H1 (cell line): ENCODE data around the gene FOXN4. TPM values are rescaled to one million over a fixed set of nuclear protein-coding genes. Genes with fewer than 3 reads are reported as not detected.
A peak's percentile ranks its signal among the peaks of the same experiment; 100 is the strongest.

Experiments
- CTCF ChIA-PET: fragments of 300-600 bp; sonication (Branson Sonifier 250); formaldehyde crosslinking; loops from one replicate; lab custom pipeline; 2021; ENCODE audit not compliant: partially characterized antibody; lab: Charles Lee
- POLR2A ChIA-PET: fragments of 300-600 bp; sonication (Branson Sonifier 250); formaldehyde crosslinking; loops from one replicate; lab custom pipeline; 2021; ENCODE audit warnings: inconsistent platforms; ENCODE audit not compliant: partially characterized antibody; lab: Charles Lee
- DNase-seq, 2 experiments: peaks; one replicate each; pipeline versions ENCODE4 v3.0.0 to v3.0.0-alpha.2; 2010 to 2022; ENCODE audit warnings: low spot score in 2 of 2, low read depth in 1 of 2, mixed read lengths in 1 of 2
- FAIRE-seq: peaks from 2 replicates; lab custom pipeline; 2011; peaks lifted over from hg19 to GRCh38; lab: Jason Lieb, UNC
- H2AFZ ChIP-seq: 2 replicates; pipeline ENCODE4 v1.8.1; 2012; ENCODE audit warnings: low read length, inconsistent platforms
- H2AK5ac ChIP-seq: 2 replicates; pipeline ENCODE4 v1.6.1; 2013; ENCODE audit warnings: low read depth, low read length
- H2BK120ac ChIP-seq: replicated peaks from 2 replicates; pipeline ENCODE3; 2013; ENCODE audit warnings: low read depth, low read length, inconsistent platforms
- H2BK12ac ChIP-seq: 2 replicates; pipeline ENCODE4 v1.6.1; 2013; ENCODE audit warnings: low read depth, low read length
- H2BK15ac ChIP-seq: 2 replicates; pipeline ENCODE4 v1.6.1; 2013; ENCODE audit warnings: low read length
- H2BK20ac ChIP-seq: 2 replicates; pipeline ENCODE4 v1.6.1; 2013; ENCODE audit warnings: low read length
- H2BK5ac ChIP-seq: 2 replicates; pipeline ENCODE4 v1.6.1; 2013; ENCODE audit warnings: low read depth, low read length
- H3K14ac ChIP-seq: 2 replicates; pipeline ENCODE4 v1.6.1; 2013; ENCODE audit warnings: inconsistent platforms; ENCODE audit not compliant: insufficient read length
- H3K18ac ChIP-seq: 2 replicates; pipeline ENCODE4 v1.6.1; 2013; ENCODE audit warnings: low read length; ENCODE audit errors: extremely low read depth
- H3K23ac ChIP-seq: 2 replicates; pipeline ENCODE4 v1.6.1; 2013; ENCODE audit warnings: inconsistent platforms; ENCODE audit not compliant: insufficient read length
- H3K23me2 ChIP-seq: 2 replicates; pipeline ENCODE4 v1.6.1; 2013; ENCODE audit warnings: low read depth, low read length
- H3K27ac ChIP-seq: 2 replicates; pipeline ENCODE4 v1.6.1; 2011; ENCODE audit warnings: low read depth, low read length, inconsistent platforms
- H3K27me3 ChIP-seq, 4 experiments: replicated peaks in 1 of 4; 1 replicate in 1 of 4; 2 replicates in 3 of 4; pipeline versions ENCODE4 v1.6.1 to v1.8.1; 2011 to 2013; ENCODE audit warnings: low read length in 3 of 4, mild to moderate bottlenecking in 3 of 4, inconsistent platforms in 2 of 4, mixed read lengths in 2 of 4, moderate library complexity in 1 of 4; ENCODE audit not compliant: control insufficient read depth in 3 of 4, insufficient read depth in 3 of 4; ENCODE audit errors: extremely low read depth in 1 of 4
- H3K36me3 ChIP-seq, 4 experiments: 2 replicates each; pipeline versions ENCODE4 v1.6.1 to v1.8.1; 2011 to 2013; ENCODE audit warnings: mild to moderate bottlenecking in 4 of 4, low read length in 3 of 4, moderate library complexity in 2 of 4, control low read depth in 1 of 4, inconsistent platforms in 1 of 4; ENCODE audit not compliant: insufficient read depth in 4 of 4, control insufficient read depth in 2 of 4
- H3K4ac ChIP-seq: replicated peaks from 2 replicates; pipeline ENCODE3; 2013; ENCODE audit warnings: low read length, low read depth, mixed read lengths, inconsistent platforms; ENCODE audit not compliant: insufficient read length
- H3K4me1 ChIP-seq, 4 experiments: replicated peaks in 1 of 4; 1 replicate in 1 of 4; 2 replicates in 3 of 4; pipeline versions ENCODE4 v1.6.1 to v1.8.1; 2011 to 2013; ENCODE audit warnings: low read length in 3 of 4, inconsistent platforms in 2 of 4, mixed read lengths in 1 of 4; ENCODE audit not compliant: insufficient read depth in 4 of 4, control insufficient read depth in 3 of 4
- H3K4me2 ChIP-seq, 2 experiments: 2 replicates each; pipeline versions ENCODE4 v1.6.1 to v1.8.1; 2011 to 2013; ENCODE audit warnings: low read depth in 2 of 2, low read length in 2 of 2, control low read depth in 1 of 2, inconsistent platforms in 1 of 2, mild to moderate bottlenecking in 1 of 2; ENCODE audit not compliant: insufficient read depth in 1 of 2
- H3K4me3 ChIP-seq, 4 experiments: fragments of 200-600, 300-600 bp in 1 of 4; sonication (generic), shearing (Covaris generic), sonication (Bioruptor Twin) in 1 of 4; 2 replicates each; pipeline versions ENCODE4 v1.5.1 to v1.8.1; 2011 to 2016; ENCODE audit warnings: low read length in 4 of 4, low read depth in 3 of 4, control low read depth in 2 of 4, inconsistent platforms in 2 of 4, mild to moderate bottlenecking in 2 of 4, mixed read lengths in 1 of 4, moderate library complexity in 1 of 4; ENCODE audit not compliant: insufficient read depth in 2 of 4; ENCODE audit errors: extremely low read depth in 1 of 4
- H3K56ac ChIP-seq: replicated peaks from 2 replicates; pipeline ENCODE3; 2013; ENCODE audit warnings: low read depth, mild to moderate bottlenecking, mixed read lengths, low read length, inconsistent platforms; ENCODE audit not compliant: insufficient read length
- H3K79me1 ChIP-seq: 2 replicates; pipeline ENCODE4 v1.6.1; 2013; ENCODE audit warnings: low read depth, low read length, control low read depth
- H3K79me2 ChIP-seq, 2 experiments: 2 replicates each; pipeline versions ENCODE4 v1.6.1 to v1.8.1; 2012 to 2013; ENCODE audit warnings: low read length in 2 of 2, mild to moderate bottlenecking in 2 of 2, inconsistent platforms in 1 of 2; ENCODE audit not compliant: insufficient read depth in 2 of 2, control insufficient read depth in 1 of 2
- H3K9ac ChIP-seq, 4 experiments: replicated peaks in 1 of 4; 1 replicate in 1 of 4; 2 replicates in 3 of 4; pipeline versions ENCODE4 v1.6.1 to v1.8.1; 2011 to 2013; ENCODE audit warnings: low read depth in 3 of 4, low read length in 3 of 4, control low read depth in 2 of 4, mild to moderate bottlenecking in 2 of 4, moderate library complexity in 2 of 4, inconsistent platforms in 1 of 4; ENCODE audit errors: extremely low read depth in 1 of 4
- H3K9me3 ChIP-seq, 2 experiments: 2 replicates each; pipeline versions ENCODE4 v1.6.1 to v1.8.1; 2012 to 2013; ENCODE audit warnings: mild to moderate bottlenecking in 2 of 2, moderate library complexity in 2 of 2, control low read depth in 1 of 2, inconsistent platforms in 1 of 2, low read depth in 1 of 2, low read length in 1 of 2, mixed read lengths in 1 of 2; ENCODE audit not compliant: insufficient read depth in 2 of 2
- H4K20me1 ChIP-seq, 2 experiments: replicated peaks in 1 of 2; 2 replicates each; pipeline versions ENCODE3 to v1.8.1; 2011 to 2013; ENCODE audit warnings: inconsistent platforms in 2 of 2, low read length in 2 of 2, mild to moderate bottlenecking in 1 of 2; ENCODE audit not compliant: insufficient read depth in 2 of 2, control insufficient read depth in 1 of 2
- H4K5ac ChIP-seq: 2 replicates; pipeline ENCODE4 v1.6.1; 2013; ENCODE audit warnings: low read length, low read depth, mixed read lengths, inconsistent platforms; ENCODE audit not compliant: insufficient read length
- H4K8ac ChIP-seq: 2 replicates; pipeline ENCODE4 v1.8.0; 2013; ENCODE audit warnings: mild to moderate bottlenecking, moderate library complexity, low read length, inconsistent platforms; ENCODE audit not compliant: insufficient read depth; ENCODE audit errors: extremely low read depth
- H4K91ac ChIP-seq: replicated peaks from 2 replicates; pipeline ENCODE3; 2013; ENCODE audit warnings: low read length, mixed read lengths, inconsistent platforms; ENCODE audit not compliant: insufficient read length
- CBX8 ChIP-seq: fragments of 300-800, 300-1000 bp; sonication (generic); IDR thresholded peaks from 2 replicates; pipeline ENCODE4 v1.7.1; 2016; ENCODE audit warnings: low read depth, low read length, borderline replicate concordance
- EGR1 ChIP-seq: IDR thresholded peaks from 2 replicates; pipeline ENCODE4 v1.6.1; 2011; ENCODE audit warnings: low read depth, low read length, borderline replicate concordance
- EZH2 ChIP-seq: fragments of 200-600 bp; sonication (generic); IDR thresholded peaks from 2 replicates; pipeline ENCODE4 v1.7.1; 2012; ENCODE audit warnings: low read depth, mild to moderate bottlenecking, moderate library complexity, low read length, inconsistent platforms; ENCODE audit not compliant: severe bottlenecking
- PHF8 ChIP-seq: fragments of 200-600 bp; sonication (generic); conservative IDR thresholded peaks from 2 replicates; pipeline ENCODE4 v1.7.1; 2012; ENCODE audit warnings: low read depth, mild to moderate bottlenecking, inconsistent platforms, low read length, moderate library complexity
- RFX5 ChIP-seq: IDR thresholded peaks from 2 replicates; pipeline ENCODE4 v1.6.1; 2011; ENCODE audit warnings: low read depth, low read length, improper control_type of control experiment, borderline replicate concordance
- SP1 ChIP-seq: IDR thresholded peaks from 2 replicates; pipeline ENCODE4 v1.6.1; 2011; ENCODE audit warnings: low read depth, low read length
- TAF7 ChIP-seq: optimal IDR thresholded peaks from 2 replicates; pipeline ENCODE3; 2011; ENCODE audit warnings: low read depth, mild to moderate bottlenecking, inconsistent platforms, low read length, moderate library complexity, borderline replicate concordance
- WGBS, 2 experiments: shearing (Covaris generic) in 1 of 2; methylation state at CpG; one replicate each; pipeline versions ENCODE4 v1.1.6 to v1.1.7; 2013 to 2015; ENCODE audit warnings: low lambda C conversion rate in 2 of 2, mixed read lengths in 2 of 2, inconsistent platforms in 1 of 2, low coverage in 1 of 2, missing lambda C conversion rate in 1 of 2; ENCODE audit not compliant: insufficient replicate concordance in 2 of 2, insufficient coverage in 1 of 2, insufficient read length in 1 of 2; ENCODE audit errors: extremely low coverage in 1 of 2, missing lambda C conversion rate in 1 of 2; 5-methylcytosine and 5-hydroxymethylcytosine counted together
- polyA plus RNA-seq, 7 experiments: library from polyadenylated mRNA; depleted of rRNA in 3 of 7; stranded (reverse) in 5 of 7; unstranded in 2 of 7; fragments of >200 nt in 5 of 7; fragments of 200-250 nt in 2 of 7; gene quantifications; 1 replicate in 5 of 7; 2 replicates in 1 of 7; 4 replicates in 1 of 7; pipeline versions ENCODE4 v1.2.1 to v1.2.3, GENCODE V29; 2011 to 2013; ENCODE audit warnings: missing spikeins in 2 of 7, mixed read lengths in 2 of 7
- total RNA-seq: library from RNA; stranded (reverse); fragmentation: NEBNext Ultra II Directional; extraction: Animal tissue kit (Norgen Biotek cat#: 25700); gene quantifications from 2 replicates; pipeline ENCODE4 v1.2.1, GENCODE V29; 2021
- TF ChIP-seq, protein P1 (sequence below): IDR thresholded peaks from 2 replicates; pipeline ENCODE4 v1.6.1; 2011; ENCODE audit warnings: low read length, improper control_type of control experiment
- TF ChIP-seq, protein P2 (sequence below): IDR thresholded peaks from 2 replicates; pipeline ENCODE4 v1.6.1; 2012; ENCODE audit warnings: low read length, inconsistent platforms

FOXN4 gene
- total and polyA plus RNA-seq, 2 of the 8 experiments (the other 6 are each of a cell fraction or from before 2014, with no cell fraction given), result 0.26 to 0.29 TPM

DNA sequence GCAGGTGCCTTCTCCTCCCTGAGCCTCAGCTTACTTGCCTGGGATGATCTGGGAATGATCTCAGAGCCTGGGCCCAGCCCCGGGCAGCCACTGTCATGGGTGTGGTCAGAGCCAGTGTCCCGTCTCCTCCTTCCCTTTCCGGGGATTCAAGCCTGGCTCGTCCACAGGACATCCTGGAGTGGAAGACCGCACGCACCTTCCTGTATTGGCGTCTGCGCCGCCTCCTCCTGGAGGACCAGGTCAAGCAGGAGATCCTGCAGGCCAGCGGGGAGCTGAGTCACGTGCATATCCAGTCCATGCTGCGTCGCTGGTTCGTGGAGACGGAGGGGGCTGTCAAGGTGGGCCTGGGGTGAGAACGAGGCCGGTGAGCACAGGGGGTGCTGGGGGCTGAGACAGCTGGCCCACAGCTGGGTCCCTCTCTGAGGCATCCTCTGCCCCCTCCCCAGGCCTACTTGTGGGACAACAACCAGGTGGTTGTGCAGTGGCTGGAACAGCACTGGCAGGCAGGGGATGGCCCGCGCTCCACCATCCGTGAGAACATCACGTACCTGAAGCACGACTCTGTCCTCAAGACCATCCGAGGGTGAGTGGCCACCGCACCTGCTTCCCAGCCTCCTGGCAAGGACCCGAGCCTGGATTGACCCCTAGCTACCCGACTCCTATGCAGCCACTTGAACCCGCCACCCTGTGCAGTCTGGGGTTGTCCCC lies 44.0 kb downstream of the FOXN4 start:
- WGBS, 2 experiments, result 91% methylated on average over 21 of the region's 27 CpGs; no CpG with 5 or more reads in 1 of the 2 experiments
- DNase-seq, result no peak
- ChIA-PET CTCF (interaction anchor here (0.9 to 9.8 kb wide), 13 partner anchors 13 to 172 kb away, joined by 3 to 148 read pairs (median 4); partner anchors contain the start of gene MYO1H), POLR2A (interaction anchor here (0.5 kb wide), 1 partner anchor 109 kb away, joined by 3 read pairs; no protein-coding TSS in a partner anchor)
- H2BK120ac ChIP-seq, result no peak overlapping the region
- H3K9me3 ChIP-seq, result no peaks in the 10 kb centered on the region
- no peak overlapping the region for H2AK5ac ChIP-seq
- peak overlapping the region; percentile 19 for H4K91ac ChIP-seq
- H3K4me1 ChIP-seq, result no peaks in the 10 kb centered on the region; a peak in 1 of 7 replicates
- no peaks in the 10 kb centered on the region for H3K23me2 ChIP-seq
- H3K23ac ChIP-seq, result no peak overlapping the region
- no peak overlapping the region for H3K4ac ChIP-seq
- H3K27ac ChIP-seq, result no peak overlapping the region
- H2BK20ac ChIP-seq, result 0 out of 2 replicates have a peak overlapping the region, but pooled peaks have one; percentile 51
- H4K20me1 ChIP-seq, result no peaks in the 10 kb centered on the region
- no peak overlapping the region for H2BK5ac ChIP-seq
- FAIRE-seq, result no peak
- no peak overlapping the region for H3K56ac ChIP-seq
- no peak overlapping the region for H3K4me2 ChIP-seq
- no peak overlapping the region for H3K4me3 ChIP-seq
- H3K14ac ChIP-seq, result no peak overlapping the region
- H3K9ac ChIP-seq, result no peak overlapping the region
- no peak overlapping the region for H2AFZ ChIP-seq
- H2BK15ac ChIP-seq, result no peak overlapping the region
- H4K8ac ChIP-seq, result no peak overlapping the region
- H3K27me3 ChIP-seq, result no peaks in the 10 kb centered on the region
- no peaks in the 10 kb centered on the region for H3K79me1 ChIP-seq
- H4K5ac ChIP-seq, result no peak overlapping the region
- no peak overlapping the region for H2BK12ac ChIP-seq
- no peaks in the 10 kb centered on the region for H3K36me3 ChIP-seq
- no peaks in the 10 kb centered on the region for H3K79me2 ChIP-seq
- H3K18ac ChIP-seq, result no peak overlapping the region; the same call in 1 of the 2 replicates
- TF ChIP-seq RFX5 (no peak), SP1 (no peak), EZH2 (no peak), EGR1 (no peak), CBX8 (no peak), PHF8 (no peak), TAF7 (no peak)
- TF ChIP-seq, protein P1, sequence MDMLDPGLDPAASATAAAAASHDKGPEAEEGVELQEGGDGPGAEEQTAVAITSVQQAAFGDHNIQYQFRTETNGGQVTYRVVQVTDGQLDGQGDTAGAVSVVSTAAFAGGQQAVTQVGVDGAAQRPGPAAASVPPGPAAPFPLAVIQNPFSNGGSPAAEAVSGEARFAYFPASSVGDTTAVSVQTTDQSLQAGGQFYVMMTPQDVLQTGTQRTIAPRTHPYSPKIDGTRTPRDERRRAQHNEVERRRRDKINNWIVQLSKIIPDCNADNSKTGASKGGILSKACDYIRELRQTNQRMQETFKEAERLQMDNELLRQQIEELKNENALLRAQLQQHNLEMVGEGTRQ, result no peak
- TF ChIP-seq, protein P2, sequence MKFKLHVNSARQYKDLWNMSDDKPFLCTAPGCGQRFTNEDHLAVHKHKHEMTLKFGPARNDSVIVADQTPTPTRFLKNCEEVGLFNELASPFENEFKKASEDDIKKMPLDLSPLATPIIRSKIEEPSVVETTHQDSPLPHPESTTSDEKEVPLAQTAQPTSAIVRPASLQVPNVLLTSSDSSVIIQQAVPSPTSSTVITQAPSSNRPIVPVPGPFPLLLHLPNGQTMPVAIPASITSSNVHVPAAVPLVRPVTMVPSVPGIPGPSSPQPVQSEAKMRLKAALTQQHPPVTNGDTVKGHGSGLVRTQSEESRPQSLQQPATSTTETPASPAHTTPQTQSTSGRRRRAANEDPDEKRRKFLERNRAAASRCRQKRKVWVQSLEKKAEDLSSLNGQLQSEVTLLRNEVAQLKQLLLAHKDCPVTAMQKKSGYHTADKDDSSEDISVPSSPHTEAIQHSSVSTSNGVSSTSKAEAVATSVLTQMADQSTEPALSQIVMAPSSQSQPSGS, result no peak
